Measurements from ENCODE around the gene PLXNB1. TPM values are rescaled to one million over a fixed set of nuclear protein-coding genes. Genes with fewer than 3 reads are reported as not detected.
A peak's percentile ranks its signal among the peaks of the same experiment; 100 is the strongest.

PLXNB1 gene
- total and polyA plus RNA-seq, 2 of the 13 experiments (the other 11 are each of a cell fraction or from before 2014, with no cell fraction given), result 86.0 to 143 TPM

GRCh38 chr3:48439820-48440589 lies 10.1 kb upstream of the PLXNB1 start, which contains the start of the genes CCDC51 and TMA7 (continued):
- TF ChIP-seq THAP9 (CRISPR knock-in tag; IDR thresholded peaks at IDR 0.05; ENCODE audit: borderline replicate concordance) (peak; percentile 94; the same call in 1 of the 2 replicates), ZNF562 (CRISPR knock-in tag; IDR thresholded peaks at IDR 0.05; ENCODE audit: borderline replicate concordance) (no peak), UBTF (CRISPR knock-in tag; IDR thresholded peaks at IDR 0.05) (peak; percentile 64), ZNF333 (CRISPR knock-in tag; IDR thresholded peaks at IDR 0.05; ENCODE audit: borderline replicate concordance) (peak; percentile 81), NCOA1 (CRISPR knock-in tag; IDR thresholded peaks at IDR 0.05) (no peak), ZNF263 (CRISPR knock-in tag; IDR thresholded peaks at IDR 0.05) (no peak; the same call in 1 of the 2 replicates), PHF21A (CRISPR knock-in tag; IDR thresholded peaks at IDR 0.05) (peak; percentile 65), FOXA3 (CRISPR knock-in tag; IDR thresholded peaks at IDR 0.05) (peak; percentile 43; the same call in 1 of the 2 replicates), ARHGAP35 (CRISPR knock-in tag; IDR thresholded peaks at IDR 0.05; ENCODE audit: borderline replicate concordance) (peak; percentile 96), ARNT2 (CRISPR knock-in tag; IDR thresholded peaks at IDR 0.05; ENCODE audit: low read depth) (peak; percentile 75), TSC22D2 (CRISPR knock-in tag; IDR thresholded peaks at IDR 0.05; ENCODE audit: borderline replicate concordance) (peak; percentile 5; the same call in 1 of the 2 replicates), ZBTB38 (CRISPR knock-in tag; IDR thresholded peaks at IDR 0.05) (peak; percentile 63; the same call in 1 of the 2 replicates), ZNF468 (CRISPR knock-in tag; IDR thresholded peaks at IDR 0.05) (no peak)
- TF ChIP-seq, protein P1, sequence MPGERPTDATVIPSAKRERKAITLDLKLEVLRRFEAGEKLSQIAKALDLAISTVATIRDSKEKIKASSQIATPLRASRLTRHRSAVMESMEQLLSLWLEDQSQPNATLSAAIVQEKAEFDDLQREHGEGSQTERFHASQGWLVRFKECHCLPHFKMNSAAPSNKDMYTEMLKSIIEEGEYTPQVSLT (CRISPR knock-in tag; IDR thresholded peaks at IDR 0.05; ENCODE audit: borderline replicate concordance, low read depth), result no peak

Data from HepG2 (cell line).